Activated CD8-positive, alpha-beta memory T cell treated with anti-CD3 and anti-CD28 coated beads for 4 hours (primary cell): Measurements from ENCODE around the gene ARF1.

ENCODE experiments used
- DNase-seq, 2 donors: peaks; one replicate each; pipeline ENCODE4 v3.0.0-alpha.2; 2020; ENCODE audit warnings: low read depth in 2 of 2

Gene ARF1

DNA sequence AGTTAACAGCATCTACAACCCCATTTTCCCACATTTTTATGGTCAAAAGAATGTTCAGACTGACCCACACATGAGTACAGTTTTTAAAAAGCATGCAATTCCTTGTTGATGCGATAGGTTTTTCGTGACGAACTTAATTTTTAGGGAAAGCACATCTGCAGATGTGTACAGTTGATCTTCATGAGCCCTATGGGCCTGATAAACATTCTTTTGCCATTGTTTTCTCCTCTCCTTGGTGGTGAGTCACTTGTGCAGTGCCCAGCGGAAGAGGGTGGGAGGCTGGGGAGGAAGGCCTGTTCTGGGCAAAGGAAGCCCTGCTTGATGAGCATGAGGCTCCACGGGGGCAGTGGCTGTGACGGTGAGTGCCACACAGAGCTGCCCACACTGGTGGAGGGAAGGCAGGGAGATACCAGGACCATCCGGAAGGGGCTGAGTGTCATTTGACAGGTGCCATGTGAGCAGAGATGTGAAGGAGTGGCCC, 5.3 kb downstream of the ARF1 start:
- no peak for DNase-seq

DNA sequence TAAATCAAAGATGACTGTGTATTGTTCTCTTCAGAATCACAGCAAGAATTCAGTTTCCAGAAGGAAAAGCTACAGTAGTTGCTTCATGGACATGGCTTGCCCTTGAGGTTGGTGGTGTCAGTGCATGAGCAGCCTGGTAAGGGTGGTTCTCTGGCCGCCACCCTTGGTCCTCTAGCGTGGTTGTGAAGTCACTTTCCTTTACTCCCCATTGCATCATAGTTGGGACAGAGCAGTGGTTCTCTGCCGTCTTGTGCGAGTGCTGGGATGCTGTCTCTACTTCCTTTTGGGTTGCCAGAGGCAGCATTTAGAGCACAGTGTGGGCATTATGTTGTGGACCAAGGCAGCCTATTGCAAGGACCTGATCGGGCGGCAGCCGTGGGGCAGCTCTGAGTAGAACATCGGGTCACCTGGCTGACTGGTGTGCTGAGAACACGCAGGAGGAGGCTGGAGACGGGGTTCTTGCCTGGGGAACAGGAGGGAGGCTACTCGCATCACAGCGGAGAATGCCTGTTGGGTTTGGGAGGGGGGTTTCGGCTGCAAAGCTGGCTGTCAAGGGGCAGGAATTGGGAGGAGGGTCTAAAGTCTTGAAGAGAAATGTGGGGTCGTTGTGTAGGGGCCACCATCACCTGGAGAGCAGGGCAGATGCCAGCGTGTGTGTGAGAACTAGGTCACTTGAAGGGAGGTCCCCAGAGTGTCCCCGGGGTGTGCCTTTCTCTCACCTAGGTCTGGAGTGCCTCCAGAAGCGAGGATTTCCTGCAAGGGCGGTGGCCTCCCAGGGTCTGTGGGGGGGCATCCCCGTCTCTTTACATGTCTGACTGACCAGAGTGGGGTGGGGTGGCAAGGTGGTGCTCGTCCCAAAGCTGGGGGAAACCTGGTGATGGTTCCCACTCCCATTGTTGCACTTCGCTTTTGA, 6.3 kb downstream of the ARF1 start:
- DNase-seq, result no peak

DNA sequence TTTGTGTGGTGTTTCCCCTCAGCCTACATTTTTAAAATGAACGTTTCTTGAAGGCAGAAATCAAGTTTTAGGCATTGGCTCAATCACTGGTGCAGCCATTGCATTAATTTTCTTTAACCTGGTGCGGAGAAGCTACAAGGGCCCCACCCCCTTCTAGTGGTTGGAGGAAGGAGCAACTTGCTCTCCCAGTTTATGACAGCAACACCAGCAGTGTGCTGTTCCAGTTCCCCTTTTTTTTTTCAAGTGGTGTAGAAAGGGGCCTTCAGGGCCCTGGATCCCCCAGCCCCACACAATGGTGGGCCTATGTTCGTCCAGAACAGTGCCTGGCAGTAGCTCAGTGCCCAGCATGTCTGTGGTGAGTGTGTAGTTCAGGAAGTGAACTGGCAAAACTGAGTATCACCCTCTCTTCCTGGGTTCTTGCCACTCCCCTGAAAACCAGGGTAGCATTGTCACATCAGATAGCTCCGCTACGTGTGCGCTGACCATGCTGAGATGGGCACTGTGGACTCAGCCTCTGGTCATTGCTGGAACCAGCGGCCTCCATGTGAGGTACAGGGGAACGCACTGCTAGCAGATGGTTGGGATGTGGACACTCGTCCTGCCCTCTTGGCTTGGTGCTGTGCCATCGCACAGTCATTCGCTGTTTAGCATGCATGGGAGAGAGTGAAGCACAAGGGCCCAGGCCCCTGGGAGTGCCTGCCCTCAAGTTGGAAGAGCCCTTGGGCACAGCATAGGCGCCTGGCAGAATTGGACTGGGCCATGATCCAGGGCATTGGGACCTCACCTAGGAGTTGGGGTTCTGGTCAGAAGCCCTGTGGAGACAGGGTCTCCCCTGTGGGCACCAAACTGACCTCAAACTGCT, 7.2 kb downstream of the ARF1 start:
- no peak for DNase-seq

DNA sequence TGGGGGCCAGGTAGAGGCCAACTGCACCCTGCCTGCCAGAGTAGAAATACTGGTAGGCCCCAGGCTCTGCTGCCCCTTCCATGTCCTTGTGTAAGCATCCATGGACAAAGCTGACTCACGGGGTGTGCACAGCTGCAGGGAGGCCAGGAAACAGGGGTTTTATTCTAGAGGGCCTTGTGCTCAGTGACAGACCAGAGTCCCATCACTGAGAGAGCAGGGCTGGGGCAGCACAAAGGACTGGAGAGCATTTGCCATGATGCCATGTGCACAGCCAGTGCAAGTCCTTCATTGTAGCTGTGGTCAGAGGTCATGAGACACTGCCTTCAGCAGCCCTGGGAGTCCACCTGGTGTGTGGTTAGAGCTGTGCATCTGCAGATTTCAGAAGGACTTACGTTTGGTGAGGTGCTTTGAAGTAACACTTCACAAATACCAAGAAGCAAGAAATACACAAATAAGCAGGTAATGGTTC, 8.1 kb downstream of the ARF1 start:
- DNase-seq, result no peak

DNA sequence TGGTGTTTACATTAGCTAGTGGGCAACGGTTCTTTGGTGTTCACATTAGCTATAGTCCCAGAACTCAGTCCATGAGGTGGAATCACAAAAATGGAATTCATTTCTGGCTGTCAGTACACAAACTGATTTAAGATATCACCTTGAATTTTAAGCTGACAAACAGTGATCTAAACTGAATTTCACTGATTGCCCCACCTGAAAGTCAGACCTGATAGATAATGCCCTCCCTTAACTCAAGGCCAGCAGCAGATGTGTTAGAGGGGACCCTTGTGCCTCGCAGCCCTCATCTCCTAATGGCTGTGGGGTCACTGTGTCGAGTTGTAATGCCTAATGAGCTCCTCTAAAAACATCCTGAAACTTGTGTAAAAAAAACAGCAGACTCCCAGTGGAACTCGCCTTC, 8.6 kb downstream of the ARF1 start:
- DNase-seq, result no peak

DNA sequence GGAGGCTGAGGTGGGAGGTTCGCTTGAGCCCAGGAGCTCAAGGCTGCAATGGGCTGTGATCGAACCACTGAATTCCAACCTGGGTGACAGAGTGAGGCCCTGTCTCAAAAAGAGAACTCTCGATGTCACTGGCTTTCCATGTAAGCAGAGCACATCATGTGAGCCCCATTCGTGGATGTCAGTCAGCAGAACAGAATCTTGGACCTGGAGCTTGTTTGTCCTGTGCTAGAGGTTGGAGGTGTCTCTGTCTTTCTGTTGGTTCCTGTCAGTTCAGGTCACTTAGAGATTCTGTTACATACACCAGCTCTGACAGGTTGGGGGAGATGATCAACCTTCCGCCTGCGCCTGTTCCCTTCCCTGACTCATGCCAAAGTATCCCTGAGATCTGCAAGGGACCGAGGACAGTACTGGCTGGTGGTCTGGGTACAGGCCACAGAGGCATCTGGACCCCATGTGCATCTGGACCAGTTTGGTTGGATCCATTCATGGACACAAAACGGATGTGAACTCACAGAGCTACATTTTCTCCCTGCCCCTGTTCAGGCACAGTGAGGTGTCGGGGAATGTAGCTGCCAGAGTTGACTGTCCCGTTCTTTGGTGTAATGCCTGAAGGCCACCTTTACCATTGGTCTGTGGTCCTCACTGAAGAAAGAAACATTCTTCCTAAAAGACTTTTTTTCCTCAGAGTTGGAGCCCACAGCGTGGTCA, 10.0 kb downstream of the ARF1 start:
- no peak for DNase-seq

DNA sequence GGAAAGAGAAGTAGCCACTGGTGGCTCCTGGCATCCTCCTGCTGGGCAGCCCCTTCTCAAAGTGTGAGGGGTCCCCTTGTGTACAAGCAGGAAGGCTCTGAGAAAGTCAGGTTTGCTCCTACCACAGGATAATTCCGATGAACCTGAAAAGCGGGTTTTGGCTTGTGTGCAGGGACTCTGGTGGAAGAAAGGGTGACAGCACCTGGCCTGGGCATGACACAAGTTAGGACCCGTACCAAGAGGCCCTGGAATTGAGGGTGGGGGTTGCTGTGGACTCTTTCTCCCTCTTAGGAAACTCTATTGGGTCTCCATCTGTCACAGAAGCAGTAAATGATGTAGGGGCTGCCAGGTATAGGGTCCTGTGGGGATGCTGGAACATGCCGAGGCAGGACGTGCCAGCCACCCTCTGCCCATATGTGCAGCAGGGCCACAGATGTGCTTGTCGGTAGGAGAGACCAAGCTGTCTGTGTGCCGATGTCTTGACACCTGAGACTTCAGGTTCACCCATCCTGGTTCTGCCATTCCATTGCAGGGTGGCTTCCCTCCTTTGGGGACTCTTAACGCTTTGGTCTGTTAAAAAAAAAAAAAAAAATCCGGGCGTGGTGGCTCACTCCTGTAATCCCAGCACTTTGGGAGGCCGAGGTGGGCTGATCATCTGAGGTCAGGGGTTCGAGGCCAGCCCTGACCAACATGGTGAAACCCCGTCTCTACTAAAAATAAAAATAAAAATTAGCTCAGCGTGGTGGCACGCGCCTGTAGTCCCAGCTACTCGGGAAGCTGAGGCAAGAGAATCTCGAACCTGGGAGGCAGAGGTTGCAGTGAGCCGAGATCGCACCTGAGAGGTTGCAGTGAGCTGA, 10.8 kb downstream of the ARF1 start:
- no peak for DNase-seq

DNA sequence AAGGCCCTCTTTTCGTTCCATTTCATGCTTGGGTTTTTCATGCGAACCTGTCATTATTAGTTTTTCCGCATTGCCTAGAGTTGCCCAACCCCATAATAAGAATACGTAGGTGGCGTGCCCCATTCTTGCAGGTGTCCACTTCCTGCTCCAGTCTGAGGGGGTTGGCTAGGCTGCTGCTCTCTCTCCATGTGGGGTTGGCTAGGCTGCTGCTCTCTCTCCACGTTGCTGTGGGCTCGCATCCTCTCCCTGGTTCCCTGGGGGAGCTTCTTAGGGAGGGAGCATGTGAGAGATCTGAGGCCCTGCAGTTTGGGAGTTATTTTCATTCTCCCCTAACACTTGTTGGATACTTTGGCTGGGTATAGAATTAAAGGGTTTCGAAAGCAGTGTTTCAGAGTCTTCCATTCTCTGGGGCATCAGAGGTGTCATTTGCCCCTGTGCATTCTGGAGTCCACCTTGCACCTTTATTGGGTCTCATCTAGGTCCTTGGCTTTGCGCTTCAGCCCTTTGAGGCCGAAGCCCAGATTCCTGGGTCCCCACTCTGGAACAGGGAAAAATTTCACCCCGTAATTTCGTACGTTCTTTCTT, 12.0 kb downstream of the ARF1 start:
- no peak for DNase-seq

DNA sequence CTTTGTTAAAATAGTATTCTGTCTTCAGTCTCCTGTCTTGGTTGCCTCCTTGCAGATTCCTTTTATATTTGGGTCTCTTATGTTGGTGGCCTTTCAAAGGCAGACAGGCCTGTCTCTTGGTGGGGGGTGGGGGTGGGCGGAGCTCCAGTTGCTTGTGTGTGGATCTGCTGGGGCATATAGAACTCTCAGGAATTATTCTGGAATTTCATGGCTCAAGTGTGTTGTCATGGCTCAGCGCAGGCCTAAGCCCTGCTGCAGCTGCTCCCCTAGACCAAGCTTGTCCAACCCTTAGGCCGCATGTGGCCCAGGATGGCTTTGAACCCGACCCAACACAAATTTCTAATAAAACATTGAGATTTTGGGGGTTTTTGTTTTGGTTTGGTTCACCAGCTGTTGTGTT, 12.7 kb downstream of the ARF1 start:
- DNase-seq, result no peak

DNA sequence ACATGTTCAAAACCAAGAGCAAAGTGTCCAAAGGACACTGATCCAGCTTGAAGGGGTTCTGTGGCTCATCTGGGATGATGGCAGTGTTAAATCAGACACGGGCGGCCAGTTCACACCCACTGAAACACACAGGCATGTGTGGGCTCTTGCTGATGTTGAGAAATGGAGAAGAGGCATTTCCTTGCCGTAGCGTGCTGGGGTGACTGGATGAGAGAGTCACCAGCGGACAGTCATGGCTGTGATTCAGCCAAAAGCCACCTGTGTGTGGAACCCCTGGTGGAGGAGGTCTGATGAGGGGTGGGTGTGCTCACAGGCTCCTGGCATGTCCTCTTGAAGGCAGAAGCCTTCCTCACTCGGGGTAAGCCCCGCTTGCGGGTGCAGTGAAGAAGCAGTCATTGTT, 13.4 kb downstream of the ARF1 start:
- no peak for DNase-seq

DNA sequence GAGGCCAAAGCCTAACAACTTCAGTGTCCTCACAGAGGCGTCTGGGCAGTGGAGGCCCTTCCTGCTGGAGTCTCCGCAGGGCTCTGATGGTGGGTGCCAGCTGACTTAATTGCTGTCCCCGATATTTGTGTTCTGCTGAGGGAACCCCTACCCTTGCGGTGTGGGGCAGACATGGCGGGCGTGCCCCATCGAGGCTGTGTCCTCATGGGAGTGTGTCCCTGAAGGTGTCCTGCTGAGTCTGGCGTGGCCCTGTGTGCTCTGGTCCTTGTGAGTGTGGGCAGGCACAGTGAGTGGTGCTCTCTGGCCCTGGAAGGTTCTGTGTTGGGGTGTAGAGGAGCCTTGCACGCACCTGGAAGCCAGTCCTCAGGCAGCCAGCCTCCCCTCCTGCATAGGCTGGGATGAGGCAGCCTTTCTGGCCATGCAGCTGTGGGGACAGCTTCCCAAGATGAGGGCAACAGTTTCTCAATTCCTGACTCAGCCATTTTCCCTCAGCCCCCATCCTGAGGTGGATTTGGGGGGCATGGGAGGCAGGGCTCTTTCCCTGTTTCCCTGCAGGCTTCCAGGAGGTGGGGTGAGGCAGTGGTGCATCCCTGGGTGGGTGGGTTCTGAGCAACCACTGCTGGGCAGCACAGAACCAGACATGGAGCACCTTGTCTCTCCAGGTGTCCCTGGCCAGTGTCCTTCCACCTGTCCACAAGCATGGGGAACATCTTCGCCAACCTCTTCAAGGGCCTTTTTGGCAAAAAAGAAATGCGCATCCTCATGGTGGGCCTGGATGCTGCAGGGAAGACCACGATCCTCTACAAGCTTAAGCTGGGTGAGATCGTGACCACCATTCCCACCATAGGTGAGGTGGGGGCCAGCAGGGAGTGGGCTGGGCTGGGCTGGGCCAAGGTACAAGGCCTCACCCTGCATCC, 14.2 kb downstream of the ARF1 start:
- DNase-seq, result no peak

DNA sequence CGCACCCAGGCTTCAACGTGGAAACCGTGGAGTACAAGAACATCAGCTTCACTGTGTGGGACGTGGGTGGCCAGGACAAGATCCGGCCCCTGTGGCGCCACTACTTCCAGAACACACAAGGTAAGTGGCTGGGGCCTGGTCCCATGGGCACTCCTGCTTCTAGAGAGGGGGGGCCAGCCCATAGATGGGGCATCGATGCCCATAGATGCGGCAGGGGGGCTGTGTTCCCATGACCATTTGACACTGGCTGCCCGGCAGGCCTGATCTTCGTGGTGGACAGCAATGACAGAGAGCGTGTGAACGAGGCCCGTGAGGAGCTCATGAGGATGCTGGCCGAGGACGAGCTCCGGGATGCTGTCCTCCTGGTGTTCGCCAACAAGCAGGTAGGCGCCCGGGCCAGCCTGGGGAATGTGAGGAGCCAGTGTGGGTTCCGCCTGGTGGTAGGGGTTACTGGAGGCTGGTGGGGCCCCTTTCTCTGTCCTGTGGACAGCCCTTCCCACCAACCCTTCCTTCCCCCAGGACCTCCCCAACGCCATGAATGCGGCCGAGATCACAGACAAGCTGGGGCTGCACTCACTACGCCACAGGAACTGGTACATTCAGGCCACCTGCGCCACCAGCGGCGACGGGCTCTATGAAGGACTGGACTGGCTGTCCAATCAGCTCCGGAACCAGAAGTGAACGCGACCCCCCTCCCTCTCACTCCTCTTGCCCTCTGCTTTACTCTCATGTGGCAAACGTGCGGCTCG, 15.0 kb downstream of the ARF1 start:
- DNase-seq, result no peak

DNA sequence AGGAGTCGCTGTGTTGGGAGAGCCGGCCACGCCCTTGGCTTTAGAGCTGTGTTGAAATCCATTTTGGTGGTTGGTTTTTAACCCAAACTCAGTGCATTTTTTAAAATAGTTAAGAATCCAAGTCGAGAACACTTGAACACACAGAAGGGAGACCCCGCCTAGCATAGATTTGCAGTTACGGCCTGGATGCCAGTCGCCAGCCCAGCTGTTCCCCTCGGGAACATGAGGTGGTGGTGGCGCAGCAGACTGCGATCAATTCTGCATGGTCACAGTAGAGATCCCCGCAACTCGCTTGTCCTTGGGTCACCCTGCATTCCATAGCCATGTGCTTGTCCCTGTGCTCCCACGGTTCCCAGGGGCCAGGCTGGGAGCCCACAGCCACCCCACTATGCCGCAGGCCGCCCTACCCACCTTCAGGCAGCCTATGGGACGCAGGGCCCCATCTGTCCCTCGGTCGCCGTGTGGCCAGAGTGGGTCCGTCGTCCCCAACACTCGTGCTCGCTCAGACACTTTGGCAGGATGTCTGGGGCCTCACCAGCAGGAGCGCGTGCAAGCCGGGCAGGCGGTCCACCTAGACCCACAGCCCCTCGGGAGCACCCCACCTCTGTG, 15.9 kb downstream of the ARF1 start:
- no peak for DNase-seq

DNA sequence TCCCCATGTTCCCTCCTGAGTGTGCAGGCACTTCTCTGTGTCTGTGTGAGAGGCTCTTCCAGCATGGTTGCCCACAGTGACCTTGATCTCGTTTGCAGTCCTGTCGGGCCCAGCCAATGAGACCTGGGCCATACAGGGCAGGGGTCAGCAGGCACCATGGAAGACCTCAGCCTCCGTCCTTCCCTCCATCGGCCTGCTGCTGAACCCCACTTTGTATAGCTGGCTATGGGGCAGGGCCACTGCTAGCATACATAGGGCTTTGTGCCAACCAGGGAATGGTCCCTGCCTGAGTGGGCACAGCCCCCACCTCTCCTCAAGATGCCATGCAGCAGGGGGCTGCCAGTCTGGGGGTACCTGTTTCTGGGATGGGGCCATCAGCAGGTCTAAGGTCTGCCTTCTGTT, 16.8 kb downstream of the ARF1 start:
- DNase-seq, result no peak

DNA sequence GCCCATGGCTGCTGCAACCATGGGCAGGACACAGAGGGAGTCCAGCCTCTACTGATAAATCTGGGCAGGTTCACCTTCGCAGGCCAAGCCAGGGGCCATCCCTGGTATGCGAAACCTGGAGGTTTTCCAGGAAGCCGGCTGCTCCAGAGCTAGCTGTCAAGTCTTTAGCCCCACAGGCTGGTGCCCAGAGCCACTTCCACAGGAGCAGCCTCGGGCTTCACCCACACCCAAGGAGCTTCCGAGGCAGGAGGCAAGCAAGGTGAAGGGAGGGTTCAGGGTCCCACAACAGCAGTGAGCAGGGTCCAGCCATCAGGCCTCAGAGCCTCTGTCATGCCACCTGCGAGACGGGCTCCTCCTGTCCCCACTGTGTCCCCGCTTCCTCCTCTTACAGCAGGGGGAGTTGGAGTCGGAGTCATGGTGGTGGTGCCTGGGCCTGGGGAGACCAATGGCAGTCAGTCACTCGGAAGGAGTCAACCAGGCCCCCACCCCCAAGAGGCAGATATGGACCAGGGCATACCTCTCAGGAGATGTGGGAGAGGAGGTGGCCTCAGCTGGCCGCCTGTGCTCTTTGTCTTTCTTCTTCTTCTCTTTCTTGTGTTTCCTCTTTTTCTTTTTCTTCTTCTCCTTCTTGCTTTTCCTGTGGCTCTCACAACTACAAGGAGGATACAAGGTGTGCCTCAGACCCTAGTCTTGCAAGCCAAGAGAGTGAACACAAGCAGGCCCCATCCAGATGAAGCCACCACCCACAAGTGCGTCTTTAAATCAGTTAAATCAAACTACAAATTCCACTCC, 18.5 kb downstream of the ARF1 start:
- no peak for DNase-seq

DNA sequence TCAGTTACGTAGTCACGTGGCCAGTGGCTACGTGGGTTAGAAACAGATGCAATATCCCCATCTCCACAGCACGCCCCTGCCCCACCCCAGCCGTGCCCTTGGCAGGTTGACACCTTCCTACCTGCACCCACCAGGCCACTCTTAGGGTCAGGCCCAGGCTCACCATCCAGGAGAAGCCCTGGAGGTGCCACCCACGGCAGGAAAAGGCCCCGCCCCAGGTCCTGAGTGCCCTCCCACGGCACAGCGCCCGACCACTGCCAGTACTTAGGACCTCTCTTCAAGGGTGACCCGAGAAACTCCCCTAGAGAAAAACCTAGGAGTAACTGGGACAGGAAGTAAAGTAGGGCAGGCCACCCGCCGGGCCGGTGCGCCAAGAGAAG, 19.1 kb downstream of the ARF1 start:
- no peak for DNase-seq

DNA sequence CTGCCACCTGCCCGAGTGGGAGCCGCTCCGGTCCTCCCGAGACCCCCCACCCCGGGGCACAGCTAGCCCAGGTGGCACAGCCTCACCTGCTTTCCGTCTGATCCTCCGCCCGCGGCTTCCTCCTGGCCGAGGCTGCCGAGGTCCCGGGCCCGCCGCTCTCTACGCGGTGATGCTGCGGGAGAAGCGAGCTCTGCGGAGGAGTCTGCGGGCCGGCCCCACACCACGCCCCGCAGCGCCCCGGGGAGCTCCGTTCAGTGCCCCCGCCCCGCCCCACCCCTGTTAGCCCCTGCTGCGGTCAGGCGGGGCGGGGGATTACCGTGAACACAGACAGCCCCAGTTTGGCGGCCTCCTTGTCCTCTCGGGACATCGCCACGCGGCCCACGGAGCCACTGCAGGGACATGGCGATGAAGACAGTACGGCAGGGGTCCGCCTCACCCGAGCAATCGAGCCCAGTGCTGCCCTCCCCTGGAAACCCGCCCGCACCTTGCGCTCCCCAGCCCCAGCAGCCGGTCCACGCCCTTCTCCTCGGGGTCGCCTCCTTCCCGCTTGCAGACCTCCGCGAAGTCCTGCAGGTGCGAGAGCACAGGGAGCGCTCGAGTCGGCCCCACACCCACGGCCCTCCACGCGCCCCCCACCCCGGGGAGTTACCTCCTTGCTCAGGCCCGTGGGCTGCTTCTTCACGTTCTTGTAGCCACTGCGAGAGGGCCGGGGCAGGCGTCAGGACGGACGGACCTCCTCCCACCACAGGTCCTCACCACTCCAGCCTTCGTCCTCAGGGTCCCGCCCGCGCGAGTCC, 19.7 kb downstream of the ARF1 start:
- DNase-seq, result no peak
